ENCODE data around the gene TMEM209.

The TMEM209 gene

DNA sequence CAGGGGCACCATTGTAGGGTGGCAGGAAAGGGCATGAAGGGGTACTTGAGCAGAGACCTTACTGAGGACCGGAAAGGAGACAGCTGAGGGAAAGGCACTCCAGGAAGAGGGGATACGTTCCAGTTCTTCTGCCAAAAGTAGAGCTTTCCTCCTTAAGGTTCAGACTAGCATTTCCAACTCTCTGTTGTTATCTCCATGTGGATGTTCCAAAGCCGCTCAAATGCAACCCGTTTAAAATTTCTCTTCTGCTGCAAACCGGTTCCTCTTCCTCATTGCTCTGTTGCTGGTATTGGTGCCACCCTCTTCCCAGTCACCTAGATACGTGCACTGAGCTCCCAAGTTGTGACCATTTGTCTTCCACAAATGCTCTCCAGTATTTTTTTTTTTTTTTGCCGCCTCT is 47.5 kb downstream of the TMEM209 start:
- TF ChIP-seq CTCF (conservative IDR thresholded peaks at IDR 0.05; ENCODE audit: low read depth, low read length) = no peak
- no peak for DNase-seq (ENCODE audit: low read depth)
- no peak overlapping the region for H3K4me3 ChIP-seq (ENCODE audit: low read length)

DNA sequence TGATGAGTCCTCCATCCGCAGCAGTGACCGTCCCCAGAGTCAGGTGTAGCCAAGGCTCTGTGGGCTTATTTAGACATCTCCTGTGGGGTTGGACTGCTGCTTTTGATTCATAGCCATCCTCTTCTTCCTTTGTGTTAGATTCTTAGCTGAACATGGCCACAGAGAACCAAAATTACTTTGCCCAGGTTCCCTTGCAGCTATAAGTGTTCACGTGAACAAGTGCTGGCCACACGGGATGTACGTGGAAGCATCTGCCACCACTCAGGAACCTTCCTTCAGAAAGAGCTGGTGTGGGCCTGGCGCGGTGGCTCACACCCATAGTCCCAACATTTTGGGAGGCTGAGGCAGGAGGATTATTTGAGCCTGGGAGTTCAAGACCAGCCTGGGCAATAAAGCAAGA is 49.1 kb downstream of the TMEM209 start:
- no peak for TF ChIP-seq CTCF (conservative IDR thresholded peaks at IDR 0.05; ENCODE audit: low read depth, low read length)
- H3K4me3 ChIP-seq (ENCODE audit: low read length) = no peak overlapping the region
- DNase-seq (ENCODE audit: low read depth) = no peak

GRCh38 chr7:130154501-130155317 is 50.5 kb downstream of the TMEM209 start:
- TF ChIP-seq CTCF (conservative IDR thresholded peaks at IDR 0.05; ENCODE audit: low read depth, low read length) = peak; percentile 41
- DNase-seq (ENCODE audit: low read depth) = no peak
- H3K4me3 ChIP-seq (ENCODE audit: low read length) = no peak overlapping the region

GRCh38 chr7:130154131-130154500 is 51.1 kb downstream of the TMEM209 start:
- H3K4me3 ChIP-seq (ENCODE audit: low read length) = no peak overlapping the region
- no peak for TF ChIP-seq CTCF (conservative IDR thresholded peaks at IDR 0.05; ENCODE audit: low read depth, low read length)
- DNase-seq (ENCODE audit: low read depth) = peak; percentile 37

DNA sequence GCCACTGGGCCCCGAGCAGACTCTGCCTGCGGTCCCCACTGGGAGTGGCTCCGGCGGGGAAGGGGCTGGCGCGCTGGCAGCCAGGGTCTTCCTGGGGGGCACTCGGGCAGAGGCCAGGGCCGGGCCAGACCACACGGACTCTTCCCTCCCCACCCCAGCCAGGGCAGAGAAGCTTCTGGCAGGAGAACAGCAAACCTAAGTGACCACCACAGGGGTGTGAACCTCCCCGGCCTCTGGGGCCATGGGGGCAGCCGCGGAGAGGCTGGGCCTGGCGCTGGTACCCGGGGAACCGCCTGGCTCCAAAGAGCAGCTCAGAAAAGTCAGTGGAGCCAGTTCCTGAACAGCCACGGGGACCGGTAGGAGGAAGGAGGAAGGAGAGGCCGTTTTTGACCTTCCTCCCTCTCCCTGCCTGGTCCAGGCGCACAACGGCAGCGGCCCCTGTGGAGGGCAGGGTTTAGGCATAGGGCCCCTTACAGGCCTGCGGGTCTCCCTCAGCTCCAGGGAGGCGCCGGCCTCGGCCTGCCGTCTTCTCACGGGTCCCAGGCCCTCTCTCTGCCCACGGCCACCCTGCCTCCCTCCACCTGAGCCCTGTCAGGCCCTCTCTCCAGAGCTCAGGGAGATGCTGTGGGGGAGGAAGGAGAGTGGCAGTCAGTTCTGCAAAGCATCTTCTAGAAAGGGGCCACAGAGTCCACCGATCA is 51.8 kb downstream of the TMEM209 start:
- TF ChIP-seq CTCF (conservative IDR thresholded peaks at IDR 0.05; ENCODE audit: low read depth, low read length) = no peak
- no peak for DNase-seq (ENCODE audit: low read depth)
- H3K4me3 ChIP-seq (ENCODE audit: low read length) = no peak overlapping the region

DNA sequence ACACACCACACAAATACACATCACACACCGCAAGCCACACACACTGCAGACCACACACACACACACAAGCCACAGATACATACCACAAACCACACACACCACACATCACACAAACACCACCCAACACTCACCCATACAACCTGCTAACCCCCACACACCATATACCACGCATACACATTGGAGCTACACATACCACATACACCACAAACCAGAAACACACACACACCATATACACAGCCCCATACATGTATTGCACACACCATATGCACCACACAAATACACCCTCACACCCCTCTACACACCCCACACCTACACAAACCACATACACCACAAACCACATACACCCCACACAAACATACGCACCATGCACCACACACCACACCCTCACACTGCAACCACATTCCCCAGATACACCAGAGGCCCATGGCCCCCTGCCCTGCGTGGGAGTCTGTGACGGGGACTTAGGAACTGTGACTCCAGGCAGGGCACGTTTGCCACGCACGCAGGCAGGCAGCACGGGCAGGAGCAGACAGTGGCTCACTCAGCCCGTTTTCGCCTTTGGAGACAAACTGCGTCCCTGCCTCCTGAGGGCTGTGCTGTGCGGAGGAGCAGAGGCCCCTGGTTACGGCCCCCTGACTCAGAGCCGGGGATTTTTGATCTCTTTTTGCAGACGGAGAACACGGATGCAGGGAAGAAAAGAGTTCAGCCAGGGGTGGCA is 52.6 kb downstream of the TMEM209 start:
- no peak overlapping the region for H3K4me3 ChIP-seq (ENCODE audit: low read length)
- TF ChIP-seq CTCF (conservative IDR thresholded peaks at IDR 0.05; ENCODE audit: low read depth, low read length) = no peak
- no peak for DNase-seq (ENCODE audit: low read depth)
